ENCODE data around the gene PRKAR2A.

PRKAR2A gene

GRCh38 chr3:48847504-48848423 lies at the start of gene PRKAR2A:
PRKAR2A (minus strand) TSS chr3:48847874; CDS start chr3:48847596, 278 bp downstream.
- peak; percentile 57 for DNase-seq (ENCODE audit: low read depth)

GRCh38 chr3:48896936-48897335 lies 49.3 kb upstream of the PRKAR2A start:
- no peak for DNase-seq (ENCODE audit: low read depth)

- DNase-seq (ENCODE audit: low read depth): no peak
These were observed 46.8 kb upstream of the PRKAR2A start for GRCh38 chr3:48894516-48894915.

GRCh38 chr3:48891606-48892005 lies 43.9 kb upstream of the PRKAR2A start:
- DNase-seq (ENCODE audit: low read depth): no peak

GRCh38 chr3:48885753-48886152 lies 38.1 kb upstream of the PRKAR2A start:
- no peak for DNase-seq (ENCODE audit: low read depth)

- no peak for DNase-seq (ENCODE audit: low read depth)
These were observed 34.0 kb upstream of the PRKAR2A start for GRCh38 chr3:48881652-48882114.

- no peak for DNase-seq (ENCODE audit: low read depth)
These were observed 33.3 kb upstream of the PRKAR2A start for GRCh38 chr3:48881006-48881405.

GRCh38 chr3:48879994-48880377 lies 32.3 kb upstream of the PRKAR2A start:
- DNase-seq (ENCODE audit: low read depth): no peak

- DNase-seq (ENCODE audit: low read depth): no peak
These were observed 31.8 kb upstream of the PRKAR2A start for GRCh38 chr3:48879307-48879993.

- no peak for DNase-seq (ENCODE audit: low read depth)
These were observed 30.0 kb upstream of the PRKAR2A start for GRCh38 chr3:48877671-48878070.

GRCh38 chr3:48863122-48863521 lies 15.4 kb upstream of the PRKAR2A start:
- DNase-seq (ENCODE audit: low read depth): no peak

- no peak for DNase-seq (ENCODE audit: low read depth)
These were observed 11.5 kb upstream of the PRKAR2A start for GRCh38 chr3:48859206-48859605.

GRCh38 chr3:48858709-48859108 lies 11.0 kb upstream of the PRKAR2A start:
- DNase-seq (ENCODE audit: low read depth): no peak

- no peak for DNase-seq (ENCODE audit: low read depth)
These were observed 10.0 kb upstream of the PRKAR2A start for GRCh38 chr3:48857641-48858040.

GRCh38 chr3:48856469-48856868 lies 8.8 kb upstream of the PRKAR2A start:
- no peak for DNase-seq (ENCODE audit: low read depth)

- no peak for DNase-seq (ENCODE audit: low read depth)
These were observed 8.2 kb upstream of the PRKAR2A start for GRCh38 chr3:48855681-48856447.

- no peak for DNase-seq (ENCODE audit: low read depth)
These were observed 4.5 kb upstream of the PRKAR2A start for GRCh38 chr3:48852151-48852550.

- no peak for DNase-seq (ENCODE audit: low read depth)
These were observed 3.7 kb upstream of the PRKAR2A start for GRCh38 chr3:48851407-48851806.

GRCh38 chr3:48848816-48849515 lies 1.3 kb upstream of the PRKAR2A start:
- no peak for DNase-seq (ENCODE audit: low read depth)

GRCh38 chr3:48847053-48847503 lies 596 bp downstream of the PRKAR2A start:
- peak; percentile 36 for DNase-seq (ENCODE audit: low read depth)

- DNase-seq (ENCODE audit: low read depth): no peak
These were observed 2.5 kb downstream of the PRKAR2A start for GRCh38 chr3:48845170-48845569.

- DNase-seq (ENCODE audit: low read depth): no peak
These were observed 10.5 kb downstream of the PRKAR2A start for GRCh38 chr3:48837163-48837562.

All from T-helper 22 cell (primary cell).